ENCODE measurements around the gene ZNF232.
"Not testable (repeated sequence)": the region's sequence is repeated elsewhere in the genome, so short reads cannot be mapped to it uniquely, and the experiment has no call there.

The ZNF232 gene

GRCh38 chr17:5111402-5112204 is at the start of gene ZNF232:
Gene ZNF232 (minus strand): TSS chr17:5111878. CDS start chr17:5111822, 56 bp downstream.
- peak; percentile 87 for DNase-seq (ENCODE audit: low read depth)
- no peak for TF ChIP-seq CTCF (conservative IDR thresholded peaks at IDR 0.05; ENCODE audit: control insufficient read depth, insufficient read depth, low read depth, low read length)
- peak within 1 kb of the TSS; percentile 82 for H3K4me3 ChIP-seq (ENCODE audit: control insufficient read depth, low read depth, low read length)

GRCh38 chr17:5160702-5161101 is 49.0 kb upstream of the ZNF232 start:
- not testable (repeated sequence) for H3K4me3 ChIP-seq (ENCODE audit: control insufficient read depth, low read depth, low read length); DNase-seq (ENCODE audit: low read depth)

GRCh38 chr17:5146122-5146521 is 34.4 kb upstream of the ZNF232 start:
- not testable (repeated sequence) for DNase-seq (ENCODE audit: low read depth); H3K4me3 ChIP-seq (ENCODE audit: control insufficient read depth, low read depth, low read length)

DNA sequence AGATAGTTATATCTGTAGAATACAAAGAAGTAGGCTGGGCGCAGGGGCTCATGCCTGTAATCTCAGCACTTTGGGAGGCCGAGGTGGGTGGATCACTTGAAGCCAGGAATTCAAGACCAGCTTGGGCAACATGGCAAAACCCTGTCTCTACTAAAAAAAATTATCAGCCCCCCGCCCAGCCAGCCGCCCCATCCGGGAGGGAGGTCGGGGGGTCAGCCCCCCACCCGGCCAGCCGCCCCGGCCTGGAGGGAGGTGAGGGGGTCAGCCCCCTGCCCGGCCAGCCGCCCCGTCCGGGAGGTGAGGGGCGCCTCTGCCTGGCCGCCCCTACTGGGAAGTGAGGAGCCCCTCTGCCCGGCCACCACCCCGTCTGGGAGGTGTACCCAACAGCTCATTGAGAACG is 31.2 kb upstream of the ZNF232 start:
- DNase-seq (ENCODE audit: low read depth); H3K4me3 ChIP-seq (ENCODE audit: control insufficient read depth, low read depth, low read length): not testable (repeated sequence)

- no peak overlapping the region for H3K4me3 ChIP-seq (ENCODE audit: control insufficient read depth, low read depth, low read length)
- TF ChIP-seq CTCF (conservative IDR thresholded peaks at IDR 0.05; ENCODE audit: control insufficient read depth, insufficient read depth, low read depth, low read length): no peak
- no peak for DNase-seq (ENCODE audit: low read depth)
Observed at GRCh38 chr17:5139458-5139732, 27.7 kb upstream of the ZNF232 start.

DNA sequence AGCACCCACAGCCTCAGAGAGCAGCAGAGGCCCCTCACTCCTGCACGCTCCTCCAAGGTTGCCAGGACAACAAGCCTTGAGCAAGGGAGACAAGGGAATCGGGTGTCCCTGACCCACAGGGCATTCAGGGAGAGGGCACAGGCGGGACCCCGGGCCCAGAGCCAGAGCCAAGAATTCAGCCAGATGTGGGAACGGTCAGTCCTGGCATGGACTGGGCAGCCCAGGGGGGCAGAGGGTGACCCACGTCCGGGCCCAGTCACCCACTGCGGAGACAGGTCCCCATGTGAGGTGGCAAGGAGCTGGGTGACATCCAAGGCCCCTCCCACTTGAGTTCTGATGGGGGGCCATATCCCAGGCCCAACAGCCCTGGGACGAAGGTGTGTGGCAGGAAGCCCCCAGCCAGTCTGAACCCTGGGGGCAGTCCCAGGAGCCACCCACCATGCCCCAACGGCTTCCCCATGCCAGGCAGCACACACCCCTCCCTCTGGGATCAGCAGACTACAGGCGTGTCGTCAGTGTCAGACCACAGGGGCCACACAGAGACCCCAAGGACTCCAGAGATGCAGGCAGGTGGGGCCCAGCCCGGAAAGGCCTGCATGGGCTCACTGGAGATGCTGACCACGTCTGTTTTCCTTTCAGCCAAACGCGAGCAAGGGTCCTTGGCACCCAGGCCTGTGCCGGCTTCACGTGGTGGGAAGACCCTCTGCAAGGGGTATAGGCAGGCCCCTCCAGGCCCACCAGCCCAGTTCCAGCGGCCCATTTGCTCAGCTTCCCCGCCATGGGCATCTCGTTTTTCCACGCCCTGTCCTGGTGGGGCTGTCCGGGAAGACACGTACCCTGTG is 27.2 kb upstream of the ZNF232 start:
- TF ChIP-seq CTCF (conservative IDR thresholded peaks at IDR 0.05; ENCODE audit: control insufficient read depth, insufficient read depth, low read depth, low read length): no peak
- no peak for DNase-seq (ENCODE audit: low read depth)

DNA sequence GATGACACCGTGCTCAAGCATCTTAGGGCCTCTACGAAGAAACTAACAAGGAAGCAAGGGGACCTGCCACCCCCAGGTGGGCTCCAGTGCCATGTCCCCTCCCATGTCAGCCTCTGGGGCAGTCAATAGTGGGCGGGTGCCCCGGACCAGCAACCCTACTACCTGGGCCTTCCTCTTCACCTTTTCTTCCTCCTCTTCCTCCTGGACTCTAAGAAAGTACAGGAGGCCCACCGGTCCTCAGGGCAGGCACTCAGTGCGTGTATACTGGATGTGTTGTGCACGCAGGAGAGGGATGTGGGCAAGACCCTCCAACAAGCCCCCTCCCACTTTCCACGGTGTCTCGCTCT is 26.5 kb upstream of the ZNF232 start:
- not testable (repeated sequence) for DNase-seq (ENCODE audit: low read depth)

More for the DNA sequence above, 27.2 kb upstream of the ZNF232 start:
- H3K4me3 ChIP-seq (ENCODE audit: control insufficient read depth, low read depth, low read length): no peak overlapping the region

GRCh38 chr17:5137511-5138197 is 26.0 kb upstream of the ZNF232 start:
- DNase-seq (ENCODE audit: low read depth); H3K4me3 ChIP-seq (ENCODE audit: control insufficient read depth, low read depth, low read length): not testable (repeated sequence)

More for the DNA sequence above, 26.5 kb upstream of the ZNF232 start:
- H3K4me3 ChIP-seq (ENCODE audit: control insufficient read depth, low read depth, low read length): not testable (repeated sequence)

DNA sequence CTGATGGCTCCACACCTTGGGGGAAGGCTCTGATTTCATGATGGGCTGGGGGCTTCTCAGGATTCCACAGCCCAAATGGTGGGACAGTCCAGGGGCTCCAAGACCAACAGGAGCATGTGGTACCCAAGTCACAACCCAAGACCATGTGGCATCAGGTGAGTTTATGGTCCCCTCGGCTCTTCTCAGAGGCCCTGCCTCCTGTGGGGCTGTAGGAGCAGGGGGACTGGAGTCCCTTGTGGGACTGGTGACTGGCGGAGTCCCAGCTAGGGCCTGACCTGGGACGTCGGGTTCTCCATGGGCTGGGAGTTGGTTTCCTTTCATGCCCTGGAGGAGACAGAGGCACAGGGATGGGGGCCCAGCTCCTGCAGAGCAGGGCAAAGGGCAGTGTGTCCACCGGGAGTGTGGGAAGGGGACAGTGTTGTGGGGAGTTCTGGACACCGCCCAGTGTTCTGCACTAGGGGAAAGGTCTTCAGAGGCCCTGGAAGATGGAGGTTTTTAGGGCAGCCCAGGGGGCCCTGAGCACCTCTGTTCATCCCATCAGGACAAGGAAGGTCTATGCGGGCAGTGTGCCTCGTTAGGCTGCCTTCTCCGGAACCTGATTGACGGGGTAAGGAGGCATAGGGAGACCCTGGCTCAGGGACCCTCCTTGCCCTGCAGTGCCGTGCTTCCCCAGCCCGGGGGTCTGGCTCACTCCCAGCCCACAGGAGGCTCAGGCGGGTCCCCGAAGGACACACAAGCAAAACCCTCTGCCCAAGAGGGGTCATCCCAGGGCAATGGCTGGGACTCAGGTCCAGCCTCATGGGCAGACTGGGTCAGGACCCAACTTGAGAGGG is 25.1 kb upstream of the ZNF232 start:
- H3K4me3 ChIP-seq (ENCODE audit: control insufficient read depth, low read depth, low read length); DNase-seq (ENCODE audit: low read depth): not testable (repeated sequence)

All from fibroblast of mammary gland (primary cell).